ENCODE data around the gene CTSE. TPM values are rescaled to one million over a fixed set of nuclear protein-coding genes. Genes with fewer than 3 reads are reported as not detected.

The CTSE gene
- total and polyA plus RNA-seq, 12 donors = 0.07 to 0.11 TPM; not detected in 10

GRCh38 chr1:206040328-206040727 is 16.6 kb upstream of the CTSE start:
- Histone ChIP-seq H3K36me3 (replicated peaks in 1 of 2) (no peaks in the 10 kb centered on the region), H3K9me3 (replicated peaks in 1 of 3) (no peaks in the 10 kb centered on the region), H3K4me1 (replicated peaks in 1 of 2) (no peaks in the 10 kb centered on the region), H3K27ac (no peak overlapping the region), H3K27me3 (peaks cover 30% of the 10 kb centered on the region), H3K4me3 (no peak overlapping the region)
- WGBS, 4 donors = 50 to 69% (median 64%) methylated on average over 5 of the region's 5 CpGs
- no peak for TF ChIP-seq CTCF (IDR thresholded peaks at IDR 0.05)
- TF ChIP-seq POLR2A (IDR thresholded peaks at IDR 0.05) = no peak
- intact Hi-C loops (cut with DNase I) = no loop called here
- no peak for DNase-seq

GRCh38 chr1:206039046-206039973 is 15.6 kb upstream of the CTSE start:
- TF ChIP-seq CTCF (IDR thresholded peaks at IDR 0.05) (no peak), POLR2A (IDR thresholded peaks at IDR 0.05) (no peak)
- H3K4me3 ChIP-seq = no peak overlapping the region
- no peaks in the 10 kb centered on the region for H3K36me3 ChIP-seq (replicated peaks in 1 of 2)
- no peak for DNase-seq
- peaks cover 38% of the 10 kb centered on the region for H3K27me3 ChIP-seq
- 38 to 44% (median 41%) methylated on average over 7 of the region's 7 CpGs for WGBS, 4 donors
- no peaks in the 10 kb centered on the region for H3K9me3 ChIP-seq (replicated peaks in 1 of 3)
- no peak overlapping the region for H3K27ac ChIP-seq
- intact Hi-C loops (cut with DNase I) = loop anchor here in 1 of 2 donors (10.0 kb wide), 1 partner anchor 65 kb away; no protein-coding TSS in a partner anchor
- no peaks in the 10 kb centered on the region for H3K4me1 ChIP-seq (replicated peaks in 1 of 2)

- WGBS, 4 donors = 82 to 92% (median 89%) methylated on average over 9 of the region's 9 CpGs
- no peaks in the 10 kb centered on the region for H3K36me3 ChIP-seq (replicated peaks in 1 of 2)
- intact Hi-C loops (cut with DNase I) = loop anchor here in 1 of 2 donors (10.0 kb wide), 1 partner anchor 67 kb away; no protein-coding TSS in a partner anchor
- H3K27ac ChIP-seq = no peak overlapping the region
- DNase-seq = no peak
- no peaks in the 10 kb centered on the region for H3K9me3 ChIP-seq (replicated peaks in 1 of 3)
- peaks cover 0 to 2% of the 10 kb centered on the region in 2 donors for H3K4me1 ChIP-seq (replicated peaks in 1 of 2)
- no peak overlapping the region for H3K4me3 ChIP-seq
- no peak for TF ChIP-seq CTCF (IDR thresholded peaks at IDR 0.05)
- no peak for TF ChIP-seq POLR2A (IDR thresholded peaks at IDR 0.05)
- H3K27me3 ChIP-seq = peaks cover 42% of the 10 kb centered on the region
Observed at GRCh38 chr1:206037581-206037980, 13.9 kb upstream of the CTSE start.

- DNase-seq = no peak
- intact Hi-C loops (cut with DNase I) = loop anchor here in 1 of 2 donors (10.0 kb wide), 1 partner anchor 68 kb away; no protein-coding TSS in a partner anchor
- TF ChIP-seq CTCF (IDR thresholded peaks at IDR 0.05) (no peak), POLR2A (IDR thresholded peaks at IDR 0.05) (no peak)
- Histone ChIP-seq H3K27me3 (peaks cover 41% of the 10 kb centered on the region), H3K4me3 (no peak overlapping the region), H3K27ac (no peak overlapping the region), H3K4me1 (replicated peaks in 1 of 2) (peaks cover 0 to 7% of the 10 kb centered on the region in 2 donors), H3K9me3 (replicated peaks in 1 of 3) (no peaks in the 10 kb centered on the region), H3K36me3 (replicated peaks in 1 of 2) (no peaks in the 10 kb centered on the region)
- WGBS, 4 donors = 32 to 48% (median 44%) methylated on average over 2 of the region's 2 CpGs
Observed at GRCh38 chr1:206036663-206037455, 13.2 kb upstream of the CTSE start.
